Body of pancreas (tissue), 4 donors: ENCODE data around the gene TXNRD2.

ENCODE experiments used
- POLR2A ChIP-seq, 3 donors: fragments of 450-650 bp; IDR thresholded peaks; one replicate each; pipeline ENCODE4 v1.6.1; 2016; ENCODE audit warnings: antibody characterized with exemption in 3 of 3, mild to moderate bottlenecking in 2 of 3
- TF ChIP-seq, protein P1 (sequence below), 7 experiments: fragments of 450-650 bp in 4 of 7; fragments of 200-600 bp in 3 of 7; sonication (generic) in 3 of 7; IDR thresholded peaks; one replicate each; pipeline ENCODE4 v1.5.1; 2016 to 2019; ENCODE audit warnings: antibody characterized with exemption in 7 of 7

DNA sequence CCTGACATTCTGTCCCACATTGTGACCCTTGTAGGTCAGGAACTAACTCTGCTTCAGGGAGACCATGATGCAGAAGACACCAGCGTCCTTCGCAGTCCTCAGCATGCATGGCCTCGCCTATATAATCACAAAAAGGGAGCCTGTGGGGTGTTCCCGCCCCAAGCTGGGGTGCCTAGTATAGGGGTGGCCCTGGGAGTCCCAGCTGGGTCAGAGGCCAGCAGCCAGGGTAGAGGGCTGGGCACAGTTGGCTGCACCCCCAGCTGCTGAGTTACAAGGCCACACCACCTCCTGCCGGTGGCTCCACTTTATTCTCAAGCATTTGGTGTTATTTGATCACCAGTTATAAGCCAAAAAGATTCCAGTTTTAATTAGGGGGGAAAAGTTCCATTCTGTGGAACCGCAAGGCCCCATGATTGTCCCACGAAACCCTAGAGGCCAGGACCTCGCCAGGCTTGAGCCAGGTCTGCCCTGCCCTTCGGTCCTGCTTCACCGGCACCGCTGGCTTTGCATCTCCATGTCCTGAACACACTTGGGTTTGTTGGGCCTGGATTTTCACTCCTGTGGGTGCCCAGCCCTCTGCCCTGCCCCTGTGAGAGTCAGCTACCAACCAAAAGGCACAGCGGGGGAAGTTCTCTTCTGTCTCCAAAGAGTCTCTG, 72.0 kb downstream of the TXNRD2 start:
- no peak for TF ChIP-seq POLR2A (IDR thresholded peaks at IDR 0.05)
- TF ChIP-seq, protein P1, sequence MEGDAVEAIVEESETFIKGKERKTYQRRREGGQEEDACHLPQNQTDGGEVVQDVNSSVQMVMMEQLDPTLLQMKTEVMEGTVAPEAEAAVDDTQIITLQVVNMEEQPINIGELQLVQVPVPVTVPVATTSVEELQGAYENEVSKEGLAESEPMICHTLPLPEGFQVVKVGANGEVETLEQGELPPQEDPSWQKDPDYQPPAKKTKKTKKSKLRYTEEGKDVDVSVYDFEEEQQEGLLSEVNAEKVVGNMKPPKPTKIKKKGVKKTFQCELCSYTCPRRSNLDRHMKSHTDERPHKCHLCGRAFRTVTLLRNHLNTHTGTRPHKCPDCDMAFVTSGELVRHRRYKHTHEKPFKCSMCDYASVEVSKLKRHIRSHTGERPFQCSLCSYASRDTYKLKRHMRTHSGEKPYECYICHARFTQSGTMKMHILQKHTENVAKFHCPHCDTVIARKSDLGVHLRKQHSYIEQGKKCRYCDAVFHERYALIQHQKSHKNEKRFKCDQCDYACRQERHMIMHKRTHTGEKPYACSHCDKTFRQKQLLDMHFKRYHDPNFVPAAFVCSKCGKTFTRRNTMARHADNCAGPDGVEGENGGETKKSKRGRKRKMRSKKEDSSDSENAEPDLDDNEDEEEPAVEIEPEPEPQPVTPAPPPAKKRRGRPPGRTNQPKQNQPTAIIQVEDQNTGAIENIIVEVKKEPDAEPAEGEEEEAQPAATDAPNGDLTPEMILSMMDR (IDR thresholded peaks at IDR 0.05), result peak in 1 of 7 experiments; percentile 4
